Mesendoderm (in vitro differentiated cells): ENCODE measurements around the gene SNX32.
A peak's percentile ranks its signal among the peaks of the same experiment; 100 is the strongest.

Experiments
- DNase-seq: peaks from one replicate; pipeline ENCODE4 v3.0.0; 2013
- H2AK5ac ChIP-seq: 2 replicates; pipeline ENCODE4 v1.6.1; 2013; ENCODE audit warnings: low read length, inconsistent platforms
- H2BK120ac ChIP-seq: 2 replicates; pipeline ENCODE4 v1.6.1; 2013; ENCODE audit warnings: low read depth, mild to moderate bottlenecking, low read length, moderate library complexity, mixed read lengths
- H2BK15ac ChIP-seq: replicated peaks from 2 replicates; pipeline ENCODE4 v1.6.1; 2013; ENCODE audit warnings: low read depth, mild to moderate bottlenecking, moderate library complexity
- H2BK5ac ChIP-seq: 2 replicates; pipeline ENCODE4 v1.6.1; 2013; ENCODE audit warnings: low read length, inconsistent platforms
- H3K18ac ChIP-seq: 2 replicates; pipeline ENCODE4 v1.6.1; 2013; ENCODE audit warnings: mild to moderate bottlenecking, low read length, mixed read lengths
- H3K23ac ChIP-seq: one replicate; pipeline ENCODE4 v1.6.1; 2013; ENCODE audit warnings: low read length
- H3K27ac ChIP-seq: 2 replicates; pipeline ENCODE4 v1.5.1; 2013; ENCODE audit warnings: low read depth, mild to moderate bottlenecking, inconsistent platforms, low read length, moderate library complexity
- H3K27me3 ChIP-seq: 2 replicates; pipeline ENCODE4 v1.6.1; 2013; ENCODE audit warnings: low read length, control low read depth, mild to moderate bottlenecking, inconsistent platforms; ENCODE audit not compliant: insufficient read depth, poor library complexity
- H3K36me3 ChIP-seq: 2 replicates; pipeline ENCODE4 v1.6.1; 2013; ENCODE audit warnings: low read length, inconsistent platforms; ENCODE audit not compliant: control insufficient read depth, insufficient read depth
- H3K4ac ChIP-seq: one replicate; pipeline ENCODE4 v1.6.1; 2013; ENCODE audit warnings: low read depth, mild to moderate bottlenecking, low read length, moderate library complexity
- H3K4me1 ChIP-seq: 2 replicates; pipeline ENCODE4 v1.6.1; 2013; ENCODE audit warnings: low read depth, low read length, inconsistent platforms; ENCODE audit not compliant: control insufficient read depth
- H3K4me2 ChIP-seq: 2 replicates; pipeline ENCODE4 v1.6.1; 2013; ENCODE audit warnings: low read length
- H3K4me3 ChIP-seq: 2 replicates; pipeline ENCODE4 v1.5.1; 2013; ENCODE audit warnings: mild to moderate bottlenecking, low read length
- H3K56ac ChIP-seq: one replicate; pipeline ENCODE4 v1.6.1; 2013; ENCODE audit warnings: low read length
- H3K79me1 ChIP-seq: 2 replicates; pipeline ENCODE4 v1.6.1; 2013; ENCODE audit warnings: low read length, inconsistent platforms
- H3K79me2 ChIP-seq: 2 replicates; pipeline ENCODE4 v1.6.1; 2013; ENCODE audit warnings: mild to moderate bottlenecking, low read length; ENCODE audit not compliant: control insufficient read depth, insufficient read depth
- H3K9ac ChIP-seq: 2 replicates; pipeline ENCODE4 v1.6.1; 2013; ENCODE audit warnings: low read length, inconsistent platforms
- H4K5ac ChIP-seq: one replicate; pipeline ENCODE4 v1.6.1; 2013; ENCODE audit warnings: low read length
- H4K8ac ChIP-seq: one replicate; pipeline ENCODE4 v1.6.1; 2013; ENCODE audit warnings: low read depth, mild to moderate bottlenecking, control low read depth, low read length, moderate library complexity
- WGBS: extraction: QIAGEN DNeasy Blood & Tissue Kit; methylation state at CpG from one replicate; pipeline ENCODE4 v1.1.7; 2013; ENCODE audit warnings: low lambda C conversion rate, missing lambda C conversion rate; ENCODE audit not compliant: insufficient coverage; ENCODE audit errors: extremely low coverage; 5-methylcytosine and 5-hydroxymethylcytosine counted together

Gene SNX32

GRCh38 chr11:65870307-65870658, 36.5 kb downstream of the SNX32 start:
- Histone ChIP-seq H3K9ac (no peak overlapping the region), H3K27me3 (no peaks in the 10 kb centered on the region), H2BK120ac (no peak overlapping the region), H3K36me3 (peaks cover 4% of the 10 kb centered on the region), H3K18ac (no peak overlapping the region), H4K5ac (no peak overlapping the region), H3K4me3 (no peak overlapping the region), H2BK5ac (no peak overlapping the region), H3K27ac (no peak overlapping the region), H3K4me2 (no peak overlapping the region), H3K79me1 (no peaks in the 10 kb centered on the region), H3K4ac (no peak overlapping the region), H3K23ac (no peak overlapping the region), H3K79me2 (no peaks in the 10 kb centered on the region), H3K4me1 (no peaks in the 10 kb centered on the region), H3K56ac (no peak overlapping the region), H4K8ac (no peak overlapping the region), H2BK15ac (no peak overlapping the region), H2AK5ac (no peak overlapping the region)
- WGBS = no CpG with 5 or more reads among the region's 11 CpGs
- DNase-seq = no peak

GRCh38 chr11:65870706-65871681, 37.2 kb downstream of the SNX32 start:
- H2AK5ac ChIP-seq = no peak overlapping the region
- no peak overlapping the region for H3K27ac ChIP-seq
- H2BK5ac ChIP-seq = no peak overlapping the region
- no peak overlapping the region for H2BK120ac ChIP-seq
- H3K4me1 ChIP-seq = no peaks in the 10 kb centered on the region
- no peak overlapping the region for H3K18ac ChIP-seq
- H4K8ac ChIP-seq = no peak overlapping the region
- H3K79me1 ChIP-seq = no peaks in the 10 kb centered on the region
- peaks cover 1% of the 10 kb centered on the region for H3K36me3 ChIP-seq
- no peak for DNase-seq
- WGBS = no CpG with 5 or more reads among the region's 24 CpGs
- no peak overlapping the region for H3K4ac ChIP-seq
- no peak overlapping the region for H3K4me2 ChIP-seq
- H4K5ac ChIP-seq = no peak overlapping the region
- peak overlapping the region; percentile 93 for H3K56ac ChIP-seq
- H3K4me3 ChIP-seq = no peak overlapping the region
- H3K27me3 ChIP-seq = no peaks in the 10 kb centered on the region
- peak overlapping the region; percentile 64 for H3K9ac ChIP-seq
- H2BK15ac ChIP-seq = no peak overlapping the region
- H3K23ac ChIP-seq = no peak overlapping the region
- no peaks in the 10 kb centered on the region for H3K79me2 ChIP-seq

- peak overlapping the region; percentile 29 for H3K23ac ChIP-seq
- H3K79me1 ChIP-seq = no peaks in the 10 kb centered on the region
- H4K8ac ChIP-seq = no peak overlapping the region
- peak overlapping the region; percentile 88 for H3K4ac ChIP-seq
- no CpG with 5 or more reads among the region's 26 CpGs for WGBS
- H4K5ac ChIP-seq = no peak overlapping the region
- H2BK15ac ChIP-seq = no peak overlapping the region
- peak overlapping the region; percentile 13 for H3K4me2 ChIP-seq
- peak; percentile 62 for DNase-seq
- H3K18ac ChIP-seq = peak overlapping the region; percentile 94
- no peak overlapping the region for H3K27ac ChIP-seq
- H3K79me2 ChIP-seq = no peaks in the 10 kb centered on the region
- H3K56ac ChIP-seq = peak overlapping the region; percentile 93
- no peak overlapping the region for H3K4me3 ChIP-seq
- H3K4me1 ChIP-seq = no peaks in the 10 kb centered on the region
- H3K27me3 ChIP-seq = no peaks in the 10 kb centered on the region
- no peak overlapping the region for H2AK5ac ChIP-seq
- H3K9ac ChIP-seq = peak overlapping the region; percentile 64
- no peak overlapping the region for H2BK5ac ChIP-seq
- no peaks in the 10 kb centered on the region for H3K36me3 ChIP-seq
- peak overlapping the region; percentile 38 for H2BK120ac ChIP-seq
Measured at GRCh38 chr11:65871811-65872548, 38.2 kb downstream of the SNX32 start.

GRCh38 chr11:65872586-65873317, 39.0 kb downstream of the SNX32 start, which contains the start of gene EFEMP2:
EFEMP2 (minus strand) TSS chr11:65872800; CDS start chr11:65872354, 446 bp downstream.
- peak within 1 kb of the TSS; percentile 94 for H3K18ac ChIP-seq
- H4K8ac ChIP-seq = no peak within 1 kb of the TSS
- peak within 1 kb of the TSS; percentile 88 for H3K4ac ChIP-seq
- H3K36me3 ChIP-seq = no peaks in the 10 kb centered on the region
- H3K9ac ChIP-seq = peak within 1 kb of the TSS; percentile 88
- H2BK15ac ChIP-seq = no peak within 1 kb of the TSS
- peak within 1 kb of the TSS; percentile 93 for H3K56ac ChIP-seq
- H3K23ac ChIP-seq = peak within 1 kb of the TSS; percentile 99
- peak within 1 kb of the TSS; percentile 59 for H3K4me3 ChIP-seq
- H4K5ac ChIP-seq = no peak within 1 kb of the TSS
- H2AK5ac ChIP-seq = no peak within 1 kb of the TSS
- no peak within 1 kb of the TSS for H2BK5ac ChIP-seq
- WGBS = no CpG with 5 or more reads among the region's 69 CpGs
- DNase-seq = no peak
- H3K4me1 ChIP-seq = no peaks in the 10 kb centered on the region
- H3K79me1 ChIP-seq = no peaks in the 10 kb centered on the region
- no peaks in the 10 kb centered on the region for H3K79me2 ChIP-seq
- no peaks in the 10 kb centered on the region for H3K27me3 ChIP-seq
- H2BK120ac ChIP-seq = peak within 1 kb of the TSS; percentile 38
- H3K27ac ChIP-seq = no peak within 1 kb of the TSS
- H3K4me2 ChIP-seq = peak within 1 kb of the TSS; percentile 99

GRCh38 chr11:65873318-65874156, 39.8 kb downstream of the SNX32 start:
- H4K5ac ChIP-seq = no peak overlapping the region
- peak overlapping the region; percentile 94 for H3K18ac ChIP-seq
- H3K4me2 ChIP-seq = peak overlapping the region; percentile 99
- H3K27me3 ChIP-seq = no peaks in the 10 kb centered on the region
- no peak overlapping the region for H3K4ac ChIP-seq
- no peak overlapping the region for H3K27ac ChIP-seq
- H3K79me1 ChIP-seq = no peaks in the 10 kb centered on the region
- no peak overlapping the region for H2BK5ac ChIP-seq
- peak overlapping the region; percentile 84 for H3K9ac ChIP-seq
- H2AK5ac ChIP-seq = no peak overlapping the region
- no peaks in the 10 kb centered on the region for H3K4me1 ChIP-seq
- peak overlapping the region; percentile 99 for H3K23ac ChIP-seq
- no CpG with 5 or more reads among the region's 54 CpGs for WGBS
- peak overlapping the region; percentile 93 for H3K56ac ChIP-seq
- H2BK120ac ChIP-seq = no peak overlapping the region
- H4K8ac ChIP-seq = no peak overlapping the region
- H3K36me3 ChIP-seq = no peaks in the 10 kb centered on the region
- H3K79me2 ChIP-seq = no peaks in the 10 kb centered on the region
- peak; percentile 93 for DNase-seq
- peak overlapping the region; percentile 59 for H3K4me3 ChIP-seq
- no peak overlapping the region for H2BK15ac ChIP-seq
